Epithelial cell of proximal tubule (primary cell): Measurements from ENCODE around the gene NRP1. TPM values are rescaled to one million over a fixed set of nuclear protein-coding genes. Genes with fewer than 3 reads are reported as not detected.

Experiments used
- DNase-seq: peaks from one replicate; pipeline ENCODE4 v3.0.0-alpha.2; 2011; ENCODE audit warnings: low read depth
- H3K4me3 ChIP-seq: 2 replicates; pipeline ENCODE4 v1.5.1; 2011; ENCODE audit warnings: low read depth, mild to moderate bottlenecking, low read length
- total RNA-seq: library from RNA; depleted of rRNA; stranded (reverse); fragments of >200 nt; gene quantifications from 2 replicates; pipeline ENCODE4 v1.2.3, GENCODE V29; 2015
- TF ChIP-seq, protein P1 (sequence below): conservative IDR thresholded peaks from 2 replicates; pipeline ENCODE4 v1.5.1; 2012; ENCODE audit warnings: low read depth, mild to moderate bottlenecking, low read length

Gene NRP1
- total RNA-seq, 1 donor from 2014 or later: 62.7 TPM

DNA sequence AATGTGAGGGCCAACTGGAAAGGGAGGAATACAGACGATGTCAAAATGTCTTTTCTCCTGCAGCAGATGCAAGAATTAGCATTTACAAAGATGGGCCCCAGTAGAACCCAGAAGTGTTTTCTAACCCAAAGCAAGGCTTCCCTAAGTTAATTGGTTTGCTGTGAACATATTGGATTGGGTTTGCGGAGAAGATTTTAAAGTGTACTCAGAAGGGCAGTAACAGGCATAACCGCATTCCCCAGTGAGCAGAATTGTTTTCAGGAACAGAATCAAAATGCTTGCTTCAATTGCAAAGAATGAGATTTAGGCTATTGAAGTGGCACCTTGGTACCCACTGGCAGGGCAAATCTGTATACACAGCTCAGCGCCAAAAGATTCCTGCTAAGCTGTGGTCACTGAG is 78.0 kb downstream of the NRP1 start:
- DNase-seq: no peak
- TF ChIP-seq, protein P1, sequence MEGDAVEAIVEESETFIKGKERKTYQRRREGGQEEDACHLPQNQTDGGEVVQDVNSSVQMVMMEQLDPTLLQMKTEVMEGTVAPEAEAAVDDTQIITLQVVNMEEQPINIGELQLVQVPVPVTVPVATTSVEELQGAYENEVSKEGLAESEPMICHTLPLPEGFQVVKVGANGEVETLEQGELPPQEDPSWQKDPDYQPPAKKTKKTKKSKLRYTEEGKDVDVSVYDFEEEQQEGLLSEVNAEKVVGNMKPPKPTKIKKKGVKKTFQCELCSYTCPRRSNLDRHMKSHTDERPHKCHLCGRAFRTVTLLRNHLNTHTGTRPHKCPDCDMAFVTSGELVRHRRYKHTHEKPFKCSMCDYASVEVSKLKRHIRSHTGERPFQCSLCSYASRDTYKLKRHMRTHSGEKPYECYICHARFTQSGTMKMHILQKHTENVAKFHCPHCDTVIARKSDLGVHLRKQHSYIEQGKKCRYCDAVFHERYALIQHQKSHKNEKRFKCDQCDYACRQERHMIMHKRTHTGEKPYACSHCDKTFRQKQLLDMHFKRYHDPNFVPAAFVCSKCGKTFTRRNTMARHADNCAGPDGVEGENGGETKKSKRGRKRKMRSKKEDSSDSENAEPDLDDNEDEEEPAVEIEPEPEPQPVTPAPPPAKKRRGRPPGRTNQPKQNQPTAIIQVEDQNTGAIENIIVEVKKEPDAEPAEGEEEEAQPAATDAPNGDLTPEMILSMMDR: no peak
- no peak overlapping the region for H3K4me3 ChIP-seq

DNA sequence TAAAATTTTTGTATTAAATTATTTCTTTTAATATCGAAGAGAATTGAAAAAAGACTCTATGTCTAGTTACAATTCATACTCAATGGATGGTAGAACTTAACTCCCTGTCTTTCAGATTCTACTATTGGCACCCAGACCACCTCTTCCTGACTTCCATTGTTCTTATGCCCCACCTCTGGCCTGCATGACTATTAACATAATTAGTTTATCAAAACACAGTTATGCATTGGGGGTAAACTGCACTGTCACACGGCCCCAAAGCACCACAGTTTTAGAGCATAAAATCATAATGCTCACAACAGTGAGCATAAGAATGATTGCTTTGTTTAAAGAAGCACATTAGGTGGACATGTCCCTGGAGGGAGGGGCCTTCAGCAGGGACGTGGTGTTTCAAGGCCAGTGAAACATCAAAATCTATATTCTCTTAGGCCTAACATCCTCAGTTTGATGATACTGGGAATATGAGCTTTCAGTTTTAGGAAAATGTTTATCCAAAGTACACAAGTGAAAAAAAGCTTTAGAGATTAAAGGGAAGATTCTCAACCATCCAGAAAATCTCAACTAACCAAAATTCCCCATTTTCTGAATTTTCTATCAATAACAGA is 79.8 kb downstream of the NRP1 start:
- TF ChIP-seq, protein P1: no peak
- H3K4me3 ChIP-seq: no peak overlapping the region
- no peak for DNase-seq

DNA sequence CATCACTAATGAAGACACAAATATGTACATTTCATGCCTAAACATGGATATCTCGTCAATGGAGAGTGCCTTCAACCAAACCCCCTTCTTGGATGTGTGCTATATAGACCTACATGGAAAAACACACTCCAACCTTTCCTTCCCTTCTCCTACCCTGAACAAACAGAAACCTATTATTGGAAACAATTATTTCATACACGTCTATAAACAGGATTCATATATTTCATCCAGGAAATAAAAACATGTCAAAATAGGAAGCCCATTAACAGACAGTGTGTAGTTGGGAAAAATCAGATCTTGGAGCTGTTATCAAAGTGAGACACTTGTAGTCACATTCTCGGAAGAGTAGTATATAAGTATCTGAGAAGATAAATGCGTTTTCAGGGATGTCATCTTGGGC is 81.1 kb downstream of the NRP1 start:
- no peak overlapping the region for H3K4me3 ChIP-seq
- DNase-seq: no peak
- TF ChIP-seq, protein P1: no peak

DNA sequence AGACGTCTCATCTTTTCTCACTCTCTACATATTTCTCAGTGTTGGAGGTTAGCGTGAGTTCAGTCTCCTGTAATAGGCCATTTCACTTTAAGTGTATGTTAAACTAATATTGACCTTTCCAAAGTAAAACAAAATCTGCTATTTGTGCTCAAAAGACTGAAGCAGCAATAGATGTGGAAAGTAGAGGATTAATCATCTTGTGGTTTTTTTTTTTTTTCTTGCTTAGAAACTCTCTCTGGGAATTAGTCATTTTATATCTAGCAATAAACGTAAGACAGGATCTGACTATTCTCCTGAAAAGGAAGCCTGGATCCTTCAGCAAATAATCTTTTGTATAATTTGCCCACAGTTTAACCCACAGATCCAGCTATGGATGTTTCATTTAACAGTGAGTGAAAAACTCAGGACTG is 81.7 kb downstream of the NRP1 start:
- TF ChIP-seq, protein P1: no peak
- no peak for DNase-seq
- no peak overlapping the region for H3K4me3 ChIP-seq

DNA sequence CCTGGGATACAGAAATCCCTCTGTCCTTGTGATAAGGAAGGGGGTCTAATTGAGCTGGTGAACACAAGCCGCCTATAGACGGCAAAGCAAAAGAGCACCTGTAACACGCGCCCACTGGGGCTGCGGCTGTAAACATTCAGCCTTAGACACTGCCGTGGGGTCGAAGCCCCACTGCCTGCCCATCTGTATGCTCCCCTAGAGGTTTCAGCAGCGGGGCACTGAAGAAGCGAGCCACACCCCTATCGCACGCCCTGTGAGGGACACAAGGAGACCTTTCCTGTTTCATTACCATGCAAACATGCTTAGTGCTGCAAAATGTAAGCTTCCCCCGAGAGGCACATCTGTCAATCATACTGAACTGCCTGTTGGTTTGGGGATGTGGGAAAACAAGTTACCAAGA is 82.1 kb downstream of the NRP1 start:
- no peak for DNase-seq
- no peak overlapping the region for H3K4me3 ChIP-seq
- TF ChIP-seq, protein P1: no peak

DNA sequence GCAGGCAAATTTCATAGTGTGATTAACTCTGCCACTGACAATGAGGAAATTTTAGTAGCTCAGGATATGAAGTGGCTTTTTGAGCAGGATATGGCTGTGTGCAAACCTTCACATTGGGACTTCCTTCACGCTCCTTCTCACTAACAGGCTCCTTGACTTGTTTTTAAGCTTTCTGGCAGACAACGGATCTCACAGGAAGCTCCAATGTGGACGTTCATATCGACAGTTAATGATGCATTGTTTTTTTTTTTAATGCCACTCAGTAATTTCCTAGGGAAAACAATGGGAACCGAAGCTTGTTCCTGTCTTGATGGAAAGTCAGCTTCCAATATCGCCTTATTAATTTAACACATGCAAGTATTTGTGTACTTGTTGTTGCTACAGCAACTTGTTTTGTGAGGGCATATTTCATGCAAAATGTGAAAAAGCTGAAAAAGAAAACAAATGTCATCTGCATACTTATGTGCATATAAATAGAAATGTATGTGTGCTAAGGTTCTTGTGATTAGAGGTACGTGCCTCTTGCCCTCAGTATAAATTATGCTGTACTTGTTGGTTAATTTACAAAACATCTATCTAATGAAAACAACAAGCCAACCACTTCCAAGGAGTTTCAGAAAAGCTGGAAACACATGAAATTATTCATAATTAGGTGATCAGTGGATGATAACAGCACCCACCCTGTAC is 84.7 kb downstream of the NRP1 start:
- DNase-seq: no peak
- H3K4me3 ChIP-seq: no peak overlapping the region
- TF ChIP-seq, protein P1: no peak

DNA sequence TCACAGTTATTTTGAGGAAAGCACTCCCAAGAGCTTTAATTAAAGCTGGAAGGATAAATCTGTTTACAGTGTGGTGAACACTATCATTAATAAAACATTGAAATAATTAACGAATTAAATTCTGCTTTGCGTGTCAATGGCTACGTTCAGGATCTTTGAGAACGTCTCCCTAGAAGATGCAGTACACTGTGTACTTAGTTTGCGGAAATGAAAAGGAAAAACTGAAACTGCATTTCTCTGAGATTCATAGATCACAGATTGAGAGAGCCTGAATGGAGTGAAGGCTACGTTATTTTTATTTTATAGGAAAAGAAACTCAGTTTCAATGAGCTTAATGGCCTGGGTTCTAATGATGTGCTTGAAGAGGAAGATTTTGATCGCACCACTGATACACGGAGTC is 85.3 kb downstream of the NRP1 start:
- H3K4me3 ChIP-seq: no peak overlapping the region
- no peak for DNase-seq
- TF ChIP-seq, protein P1: no peak
